ENCODE data around the gene GNAI1. TPM values are rescaled to one million over a fixed set of nuclear protein-coding genes. Genes with fewer than 3 reads are reported as not detected.

Gene GNAI1
- total and polyA plus RNA-seq, 4 donors = 66.3 to 155 (median 104) TPM

DNA sequence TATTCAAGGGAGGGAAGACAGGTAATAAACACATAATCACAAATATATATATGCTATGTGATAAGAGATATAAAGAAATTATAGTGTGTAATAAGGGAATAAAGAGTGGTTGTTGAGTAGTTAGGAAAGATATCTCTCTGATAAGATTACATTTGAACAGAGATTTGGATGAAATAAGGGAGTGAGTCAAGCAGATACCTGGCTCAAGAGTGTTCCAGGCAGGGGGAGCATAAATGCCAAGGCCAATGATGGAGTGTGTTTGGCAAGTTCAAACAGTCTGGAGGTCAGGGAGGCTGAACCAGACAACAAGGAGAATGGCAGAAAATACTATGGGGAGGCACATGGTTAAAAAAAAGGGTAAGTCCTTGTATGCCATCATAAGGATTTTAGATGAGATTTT, 4.8 kb upstream of the GNAI1 start:
- Histone ChIP-seq H3K27me3 (ENCODE audit: control insufficient read depth, insufficient read depth, low read length) (no peaks in the 10 kb centered on the region), H3K4me3 (ENCODE audit: low read depth, low read length) (no peak overlapping the region), H3K36me3 (ENCODE audit: control insufficient read depth, insufficient read depth, low read length) (no peaks in the 10 kb centered on the region), H3K9me3 (ENCODE audit: control insufficient read depth, insufficient read depth, low read length) (no peaks in the 10 kb centered on the region), H3K4me1 (ENCODE audit: control insufficient read depth, insufficient read depth, low read length) (peaks cover 8% of the 10 kb centered on the region), H3K27ac (ENCODE audit: low read depth, low read length) (no peak overlapping the region)
- no peak for DNase-seq (ENCODE audit: low read depth in 4 of 6, low spot score in 6 of 6)

- Histone ChIP-seq H3K36me3 (ENCODE audit: control insufficient read depth, insufficient read depth, low read length) (no peaks in the 10 kb centered on the region), H3K4me3 (ENCODE audit: low read depth, low read length) (no peak overlapping the region), H3K9me3 (ENCODE audit: control insufficient read depth, insufficient read depth, low read length) (no peaks in the 10 kb centered on the region), H3K27ac (ENCODE audit: low read depth, low read length) (no peak overlapping the region), H3K27me3 (ENCODE audit: control insufficient read depth, insufficient read depth, low read length) (no peaks in the 10 kb centered on the region), H3K4me1 (ENCODE audit: control insufficient read depth, insufficient read depth, low read length) (peaks cover 8% of the 10 kb centered on the region)
- no peak for DNase-seq (ENCODE audit: low read depth in 4 of 6, low spot score in 6 of 6)
- no CpG with 5 or more reads among the region's 2 CpGs for WGBS (ENCODE audit: insufficient coverage)
These were observed 2.8 kb upstream of the GNAI1 start for GRCh38 chr7:80131675-80132435.

DNA sequence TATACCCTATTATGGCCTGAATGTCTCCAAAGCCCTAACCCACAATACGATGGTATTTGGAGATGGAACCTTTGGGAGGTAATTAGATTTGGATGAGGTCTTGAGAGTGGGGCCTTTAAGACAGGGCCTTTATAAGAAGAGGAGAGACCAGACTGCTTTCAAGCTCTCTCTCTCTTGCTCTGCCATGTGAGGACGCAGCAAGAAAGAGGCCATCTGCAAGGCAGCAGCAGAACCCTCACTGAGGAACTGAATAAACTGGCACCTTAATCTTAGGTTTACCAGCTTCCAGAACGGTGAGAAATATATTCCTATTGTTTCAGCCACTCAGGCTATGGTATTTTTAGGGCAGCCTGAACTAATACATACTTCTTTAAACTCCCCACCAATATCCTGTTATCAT, 2.0 kb upstream of the GNAI1 start:
- Histone ChIP-seq H3K27ac (ENCODE audit: low read depth, low read length) (no peak overlapping the region), H3K27me3 (ENCODE audit: control insufficient read depth, insufficient read depth, low read length) (no peaks in the 10 kb centered on the region), H3K4me1 (ENCODE audit: control insufficient read depth, insufficient read depth, low read length) (peaks cover 10% of the 10 kb centered on the region), H3K36me3 (ENCODE audit: control insufficient read depth, insufficient read depth, low read length) (no peaks in the 10 kb centered on the region), H3K4me3 (ENCODE audit: low read depth, low read length) (no peak overlapping the region), H3K9me3 (ENCODE audit: control insufficient read depth, insufficient read depth, low read length) (no peaks in the 10 kb centered on the region)
- no peak for DNase-seq (ENCODE audit: low read depth in 4 of 6, low spot score in 6 of 6)
- 80% methylated on average over 2 of the region's 3 CpGs for WGBS (ENCODE audit: insufficient coverage)

DNA sequence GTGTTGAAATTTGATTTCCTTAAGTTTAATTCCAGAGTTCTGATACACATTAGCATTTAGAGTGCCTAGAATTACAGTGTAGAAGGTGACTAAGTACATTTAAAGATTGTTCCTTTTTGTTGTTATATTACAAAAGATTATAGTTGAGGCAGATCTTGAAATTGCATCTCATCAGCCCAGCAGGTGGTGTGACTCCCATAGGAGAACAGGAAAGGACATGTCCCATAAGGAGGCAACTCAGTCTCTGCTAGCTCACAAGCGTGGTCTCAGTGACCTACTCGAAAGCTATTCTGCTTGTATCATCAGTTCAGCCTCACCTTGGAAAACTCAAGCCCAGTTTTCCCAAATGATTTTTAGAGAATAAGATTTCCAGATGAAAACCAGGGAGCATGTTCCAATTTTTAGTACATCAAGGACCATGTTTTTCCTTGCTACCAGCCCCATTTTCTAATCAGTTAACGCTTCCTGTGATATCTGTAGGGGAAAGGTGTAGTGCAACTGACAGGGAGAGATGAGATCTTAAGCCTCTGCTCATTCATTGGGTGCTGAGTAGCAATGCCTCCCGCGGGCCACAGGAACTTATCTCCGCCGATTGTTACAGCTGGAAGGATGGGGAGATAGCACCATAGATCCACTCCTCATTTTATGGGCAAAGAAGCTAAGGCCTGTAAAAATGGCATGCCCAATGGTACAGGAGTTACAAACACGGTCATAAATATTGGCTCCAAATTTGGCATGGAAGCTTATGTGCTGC, 1.1 kb upstream of the GNAI1 start:
- H3K4me3 ChIP-seq (ENCODE audit: low read depth, low read length) = no peak overlapping the region
- peak in 1 of 6 donors; percentile 30 for DNase-seq (ENCODE audit: low read depth in 4 of 6, low spot score in 6 of 6)
- WGBS (ENCODE audit: insufficient coverage) = 57% methylated on average over 4 of the region's 8 CpGs
- H3K27ac ChIP-seq (ENCODE audit: low read depth, low read length) = no peak overlapping the region
- H3K4me1 ChIP-seq (ENCODE audit: control insufficient read depth, insufficient read depth, low read length) = peaks cover 10% of the 10 kb centered on the region
- H3K36me3 ChIP-seq (ENCODE audit: control insufficient read depth, insufficient read depth, low read length) = no peaks in the 10 kb centered on the region
- no peaks in the 10 kb centered on the region for H3K9me3 ChIP-seq (ENCODE audit: control insufficient read depth, insufficient read depth, low read length)
- no peaks in the 10 kb centered on the region for H3K27me3 ChIP-seq (ENCODE audit: control insufficient read depth, insufficient read depth, low read length)

DNA sequence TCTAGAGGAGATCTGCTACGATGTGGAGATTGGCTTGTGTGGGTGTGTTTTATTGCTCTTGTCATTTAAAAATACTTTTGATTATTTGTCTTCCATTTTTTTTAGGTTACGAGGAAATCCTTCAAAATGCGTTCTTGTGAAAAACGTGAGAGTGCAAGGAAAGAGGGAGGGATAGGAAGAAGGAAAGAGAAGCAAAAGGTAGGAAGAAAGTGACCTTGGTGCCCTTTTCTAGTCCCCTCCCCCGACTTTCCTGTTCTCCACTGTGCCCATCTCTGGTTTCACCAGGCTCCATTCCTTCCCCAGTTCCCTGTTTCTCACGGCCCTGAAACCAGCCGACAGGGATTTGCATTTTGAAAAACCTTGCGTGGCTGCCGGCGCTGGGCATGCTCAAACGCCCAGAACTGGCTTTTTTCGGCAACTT, 506 bp upstream of the GNAI1 start:
- Histone ChIP-seq H3K4me3 (ENCODE audit: low read depth, low read length) (peak overlapping the region; percentile 59), H3K27ac (ENCODE audit: low read depth, low read length) (peak overlapping the region; percentile 68), H3K27me3 (ENCODE audit: control insufficient read depth, insufficient read depth, low read length) (no peaks in the 10 kb centered on the region), H3K9me3 (ENCODE audit: control insufficient read depth, insufficient read depth, low read length) (no peaks in the 10 kb centered on the region), H3K4me1 (ENCODE audit: control insufficient read depth, insufficient read depth, low read length) (peaks cover 10% of the 10 kb centered on the region), H3K36me3 (ENCODE audit: control insufficient read depth, insufficient read depth, low read length) (no peaks in the 10 kb centered on the region)
- 11% methylated on average over 10 of the region's 12 CpGs for WGBS (ENCODE audit: insufficient coverage)
- DNase-seq (ENCODE audit: low read depth in 4 of 6, low spot score in 6 of 6) = peak in 3 of 6 donors; percentile 41 to 82 (median 48)

DNA sequence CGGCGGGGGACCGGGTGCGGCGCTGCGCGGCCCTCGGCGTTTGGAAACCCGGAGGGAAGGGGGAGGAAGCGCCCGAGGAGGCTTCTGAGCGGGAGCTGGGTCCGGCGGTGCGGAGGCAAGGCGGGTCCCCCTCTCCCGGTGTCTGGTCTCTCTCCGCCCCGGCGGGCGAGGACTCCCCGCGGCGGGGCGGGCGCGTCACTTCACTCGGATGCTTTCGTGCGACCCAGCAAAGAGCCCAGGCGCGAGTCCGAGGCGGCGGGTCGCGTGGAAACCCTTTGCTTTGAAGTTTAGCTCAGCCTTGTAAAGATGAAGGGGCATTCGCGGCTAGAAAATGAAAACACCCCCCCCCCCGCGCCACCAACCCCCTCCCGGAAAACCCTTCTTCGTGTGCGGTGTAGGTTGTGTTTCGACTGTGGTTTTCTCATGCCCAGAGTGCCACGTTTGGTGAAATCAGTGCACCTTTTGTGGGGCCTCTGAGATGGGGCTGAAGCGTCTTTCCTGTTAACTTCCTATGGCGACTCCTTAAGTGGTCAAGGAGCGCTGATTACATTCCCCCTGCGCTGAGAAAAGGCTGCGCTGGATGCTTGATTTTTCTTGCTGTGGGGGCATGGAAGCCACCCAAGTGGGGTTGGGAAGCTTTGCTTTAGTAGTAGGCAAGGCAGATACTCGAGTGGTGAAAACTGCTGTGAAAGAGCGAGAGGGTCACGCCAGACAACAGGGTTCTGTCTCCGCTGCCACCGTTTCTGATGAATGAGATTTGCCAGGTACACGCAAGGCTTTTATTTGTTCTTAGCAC, 876 bp downstream of the GNAI1 start:
- H3K36me3 ChIP-seq (ENCODE audit: control insufficient read depth, insufficient read depth, low read length) = no peaks in the 10 kb centered on the region
- peak in 4 of 6 donors; percentile 28 to 74 (median 70) for DNase-seq (ENCODE audit: low read depth in 4 of 6, low spot score in 6 of 6)
- peak overlapping the region; percentile 87 for H3K4me3 ChIP-seq (ENCODE audit: low read depth, low read length)
- H3K4me1 ChIP-seq (ENCODE audit: control insufficient read depth, insufficient read depth, low read length) = peaks cover 10% of the 10 kb centered on the region
- no peaks in the 10 kb centered on the region for H3K9me3 ChIP-seq (ENCODE audit: control insufficient read depth, insufficient read depth, low read length)
- under 1% methylated on average over 41 of the region's 58 CpGs for WGBS (ENCODE audit: insufficient coverage)
- H3K27me3 ChIP-seq (ENCODE audit: control insufficient read depth, insufficient read depth, low read length) = no peaks in the 10 kb centered on the region
- peak overlapping the region; percentile 82 for H3K27ac ChIP-seq (ENCODE audit: low read depth, low read length)

DNA sequence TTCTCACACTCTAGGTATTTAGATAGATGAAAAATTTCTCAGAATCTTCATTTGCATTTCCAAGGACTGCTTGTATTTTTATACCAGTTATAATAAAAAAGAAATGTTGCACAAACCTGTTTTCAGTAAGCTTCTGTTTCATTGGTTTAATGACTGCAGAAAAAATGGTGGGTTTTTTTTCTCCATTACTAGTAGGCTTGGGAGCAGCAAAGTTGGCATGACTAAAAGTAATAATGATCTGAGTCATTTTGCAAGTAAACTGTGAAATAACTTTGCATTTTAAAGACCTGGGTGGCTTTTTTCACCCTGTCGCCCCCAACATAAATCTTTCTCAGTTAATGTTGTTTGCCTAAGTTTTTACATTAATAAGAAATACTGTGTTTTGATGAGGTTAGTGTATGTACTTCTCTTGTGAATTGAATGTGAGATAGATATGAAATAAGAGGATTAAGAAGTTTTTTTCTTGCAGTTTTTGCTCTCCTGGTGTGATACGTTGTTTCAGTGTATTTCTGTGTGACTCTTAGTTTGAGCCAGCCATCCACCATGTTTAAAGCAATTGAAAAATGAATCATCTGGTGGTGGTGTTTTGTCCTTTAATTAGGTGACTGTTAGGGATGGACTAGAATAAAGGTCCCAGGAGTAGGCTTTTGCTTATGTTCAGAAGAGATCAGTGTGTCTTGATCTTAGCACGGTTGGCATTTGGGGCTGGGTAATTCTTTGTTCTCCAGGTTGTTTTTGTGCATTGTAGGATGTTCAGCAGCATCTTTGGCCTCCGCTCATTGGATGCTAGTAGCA, 1.8 kb downstream of the GNAI1 start:
- Histone ChIP-seq H3K36me3 (ENCODE audit: control insufficient read depth, insufficient read depth, low read length) (no peaks in the 10 kb centered on the region), H3K9me3 (ENCODE audit: control insufficient read depth, insufficient read depth, low read length) (no peaks in the 10 kb centered on the region), H3K4me1 (ENCODE audit: control insufficient read depth, insufficient read depth, low read length) (peaks cover 10% of the 10 kb centered on the region), H3K27me3 (ENCODE audit: control insufficient read depth, insufficient read depth, low read length) (no peaks in the 10 kb centered on the region), H3K4me3 (ENCODE audit: low read depth, low read length) (peak overlapping the region; percentile 87), H3K27ac (ENCODE audit: low read depth, low read length) (peak overlapping the region; percentile 82)
- peak in 3 of 6 donors; percentile 6 to 49 (median 47) for DNase-seq (ENCODE audit: low read depth in 4 of 6, low spot score in 6 of 6)
- 13% methylated on average over 1 of the region's 4 CpGs for WGBS (ENCODE audit: insufficient coverage)

DNA sequence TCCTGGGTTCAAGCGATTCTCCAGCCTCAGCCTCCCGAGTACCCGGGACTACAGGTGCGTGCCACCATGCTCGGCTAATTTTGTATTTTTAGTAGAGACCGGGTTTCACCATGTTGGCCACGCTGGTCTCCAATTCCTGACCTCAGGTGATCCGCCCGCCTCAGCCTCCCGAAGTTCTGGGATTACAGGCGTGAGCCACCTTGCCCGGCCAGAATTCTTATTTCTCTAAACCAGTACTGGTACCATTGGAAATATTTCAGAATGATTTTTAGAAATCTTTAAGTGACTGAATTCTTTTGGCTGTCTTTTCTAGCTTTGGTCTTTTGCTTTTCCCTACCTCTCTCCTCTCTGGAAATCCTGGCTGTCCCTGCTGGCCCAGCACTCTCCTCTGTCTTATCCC, 2.8 kb downstream of the GNAI1 start:
- Histone ChIP-seq H3K4me1 (ENCODE audit: control insufficient read depth, insufficient read depth, low read length) (peaks cover 10% of the 10 kb centered on the region), H3K27me3 (ENCODE audit: control insufficient read depth, insufficient read depth, low read length) (no peaks in the 10 kb centered on the region), H3K36me3 (ENCODE audit: control insufficient read depth, insufficient read depth, low read length) (no peaks in the 10 kb centered on the region), H3K4me3 (ENCODE audit: low read depth, low read length) (no peak overlapping the region), H3K27ac (ENCODE audit: low read depth, low read length) (no peak overlapping the region), H3K9me3 (ENCODE audit: control insufficient read depth, insufficient read depth, low read length) (no peaks in the 10 kb centered on the region)
- WGBS (ENCODE audit: insufficient coverage) = 100% methylated on average over 7 of the region's 12 CpGs
- no peak for DNase-seq (ENCODE audit: low read depth in 4 of 6, low spot score in 6 of 6)

- Histone ChIP-seq H3K4me1 (ENCODE audit: control insufficient read depth, insufficient read depth, low read length) (peaks cover 8% of the 10 kb centered on the region), H3K36me3 (ENCODE audit: control insufficient read depth, insufficient read depth, low read length) (no peaks in the 10 kb centered on the region), H3K27ac (ENCODE audit: low read depth, low read length) (no peak overlapping the region), H3K4me3 (ENCODE audit: low read depth, low read length) (no peak overlapping the region), H3K9me3 (ENCODE audit: control insufficient read depth, insufficient read depth, low read length) (no peaks in the 10 kb centered on the region), H3K27me3 (ENCODE audit: control insufficient read depth, insufficient read depth, low read length) (no peaks in the 10 kb centered on the region)
- peak in 1 of 6 donors; percentile 37 for DNase-seq (ENCODE audit: low read depth in 4 of 6, low spot score in 6 of 6)
- WGBS (ENCODE audit: insufficient coverage) = no CpG with 5 or more reads among the region's 1 CpG
These were observed 4.6 kb downstream of the GNAI1 start for GRCh38 chr7:80139236-80139635.
